ENCODE data around the gene FAM163A. TPM values are rescaled to one million over a fixed set of nuclear protein-coding genes. Genes with fewer than 3 reads are reported as not detected.

The FAM163A gene
- total and polyA plus RNA-seq, 2 donors (not counting 1 experiment from before 2014, with no cell fraction given): not detected

- Histone ChIP-seq H3K79me2 (ENCODE audit: control insufficient read depth, insufficient read depth, low read length) (no peaks in the 10 kb centered on the region), H3K4me2 (ENCODE audit: extremely low read depth, insufficient read depth, low read length) (no peak overlapping the region), H3K4me1 (ENCODE audit: control insufficient read depth, extremely low read depth, insufficient read depth, low read length) (no peaks in the 10 kb centered on the region), H3K9ac (ENCODE audit: insufficient read depth, low read length) (no peak overlapping the region), H3K27me3 (ENCODE audit: control insufficient read depth, insufficient read depth, low read length) (peaks cover 2% of the 10 kb centered on the region), H3K27ac (ENCODE audit: insufficient read depth, low read length) (no peak overlapping the region), H3K9me3 (ENCODE audit: control insufficient read depth, insufficient read depth, low read depth, low read length) (no peaks in the 10 kb centered on the region), H4K20me1 (ENCODE audit: control insufficient read depth, extremely low read depth, insufficient read depth, low read length) (no peaks in the 10 kb centered on the region), H3K36me3 (ENCODE audit: control insufficient read depth, insufficient read depth, low read length) (no peaks in the 10 kb centered on the region), H3K4me3 (replicated peaks in 1 of 4; ENCODE audit: control extremely low read depth in 1 of 4, insufficient read depth in 1 of 4, low read depth in 3 of 4, low read length in 4 of 4) (no peak overlapping the region), H2AFZ (ENCODE audit: low read length) (no peak overlapping the region)
- no peak for DNase-seq (ENCODE audit: low read depth in 2 of 2)
- TF ChIP-seq CTCF (conservative IDR thresholded peaks at IDR 0.05 in 1 of 2, IDR thresholded peaks at IDR 0.05 in 1 of 2; ENCODE audit: low read depth in 1 of 2, low read length in 2 of 2): no peak
- no peak for TF ChIP-seq EZH2 (IDR thresholded peaks at IDR 0.05; ENCODE audit: low read length, missing control alignments)
Measured at GRCh38 chr1:179805291-179806195, 62.5 kb downstream of the FAM163A start.

DNA sequence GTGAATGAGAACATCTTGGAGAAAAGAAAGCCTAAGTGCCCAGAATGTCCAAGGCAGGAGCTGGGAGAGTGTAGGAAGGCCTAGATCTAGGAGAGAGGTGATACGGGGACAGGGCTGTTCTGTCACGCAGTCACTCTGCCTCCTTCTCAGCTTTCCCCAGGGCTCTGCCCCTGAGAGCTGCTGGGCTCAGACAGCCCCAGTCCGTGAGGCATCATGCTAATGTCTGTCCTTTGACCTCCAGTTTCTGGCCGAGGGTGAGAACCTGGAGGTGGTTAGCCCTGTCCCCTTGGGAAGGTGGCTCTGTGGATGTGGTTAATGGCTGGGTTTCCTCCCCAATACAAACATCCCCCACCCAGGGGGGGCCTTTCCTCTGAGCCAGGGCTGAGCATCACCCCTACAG is 63.2 kb downstream of the FAM163A start:
- DNase-seq (ENCODE audit: low read depth in 2 of 2): no peak
- Histone ChIP-seq H2AFZ (ENCODE audit: low read length) (no peak overlapping the region), H3K27me3 (ENCODE audit: control insufficient read depth, insufficient read depth, low read length) (peaks cover 8% of the 10 kb centered on the region), H3K4me2 (ENCODE audit: extremely low read depth, insufficient read depth, low read length) (no peak overlapping the region), H3K4me1 (ENCODE audit: control insufficient read depth, extremely low read depth, insufficient read depth, low read length) (no peaks in the 10 kb centered on the region), H4K20me1 (ENCODE audit: control insufficient read depth, extremely low read depth, insufficient read depth, low read length) (no peaks in the 10 kb centered on the region), H3K36me3 (ENCODE audit: control insufficient read depth, insufficient read depth, low read length) (no peaks in the 10 kb centered on the region), H3K4me3 (replicated peaks in 1 of 4; ENCODE audit: control extremely low read depth in 1 of 4, insufficient read depth in 1 of 4, low read depth in 3 of 4, low read length in 4 of 4) (no peak overlapping the region), H3K9me3 (ENCODE audit: control insufficient read depth, insufficient read depth, low read depth, low read length) (no peaks in the 10 kb centered on the region), H3K9ac (ENCODE audit: insufficient read depth, low read length) (no peak overlapping the region), H3K79me2 (ENCODE audit: control insufficient read depth, insufficient read depth, low read length) (no peaks in the 10 kb centered on the region), H3K27ac (ENCODE audit: insufficient read depth, low read length) (no peak overlapping the region)
- TF ChIP-seq CTCF (conservative IDR thresholded peaks at IDR 0.05 in 1 of 2, IDR thresholded peaks at IDR 0.05 in 1 of 2; ENCODE audit: low read depth in 1 of 2, low read length in 2 of 2) (no peak), EZH2 (IDR thresholded peaks at IDR 0.05; ENCODE audit: low read length, missing control alignments) (no peak)

DNA sequence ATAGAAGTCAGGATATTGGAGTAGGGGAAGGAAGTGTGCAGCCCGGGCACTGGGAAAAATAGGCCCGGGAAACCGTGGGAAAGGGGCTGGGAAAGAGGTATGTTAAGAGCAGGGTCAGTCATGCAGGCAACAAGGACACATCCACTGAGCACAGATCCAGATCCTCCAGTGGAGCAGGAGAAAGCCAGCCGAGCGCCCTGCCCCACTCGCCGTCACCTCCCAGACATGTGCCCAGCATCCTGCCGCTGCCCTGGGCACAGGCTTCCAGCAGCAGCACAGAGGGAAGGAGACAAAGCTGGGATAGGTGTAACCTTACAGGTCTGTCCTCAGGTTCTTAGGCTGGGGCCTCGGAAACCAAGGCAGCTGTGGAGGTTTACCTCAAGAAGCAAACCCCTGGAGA is 64.2 kb downstream of the FAM163A start:
- no peaks in the 10 kb centered on the region for H3K36me3 ChIP-seq (ENCODE audit: control insufficient read depth, insufficient read depth, low read length)
- H3K9me3 ChIP-seq (ENCODE audit: control insufficient read depth, insufficient read depth, low read depth, low read length): no peaks in the 10 kb centered on the region
- H3K4me2 ChIP-seq (ENCODE audit: extremely low read depth, insufficient read depth, low read length): no peak overlapping the region
- no peaks in the 10 kb centered on the region for H4K20me1 ChIP-seq (ENCODE audit: control insufficient read depth, extremely low read depth, insufficient read depth, low read length)
- H3K4me1 ChIP-seq (ENCODE audit: control insufficient read depth, extremely low read depth, insufficient read depth, low read length): no peaks in the 10 kb centered on the region
- DNase-seq (ENCODE audit: low read depth in 2 of 2): no peak
- TF ChIP-seq CTCF (conservative IDR thresholded peaks at IDR 0.05 in 1 of 2, IDR thresholded peaks at IDR 0.05 in 1 of 2; ENCODE audit: low read depth in 1 of 2, low read length in 2 of 2): no peak
- TF ChIP-seq EZH2 (IDR thresholded peaks at IDR 0.05; ENCODE audit: low read length, missing control alignments): no peak
- no peaks in the 10 kb centered on the region for H3K79me2 ChIP-seq (ENCODE audit: control insufficient read depth, insufficient read depth, low read length)
- H3K27ac ChIP-seq (ENCODE audit: insufficient read depth, low read length): no peak overlapping the region
- peaks cover 17% of the 10 kb centered on the region for H3K27me3 ChIP-seq (ENCODE audit: control insufficient read depth, insufficient read depth, low read length)
- H2AFZ ChIP-seq (ENCODE audit: low read length): no peak overlapping the region
- H3K9ac ChIP-seq (ENCODE audit: insufficient read depth, low read length): no peak overlapping the region
- no peak overlapping the region for H3K4me3 ChIP-seq (replicated peaks in 1 of 4; ENCODE audit: control extremely low read depth in 1 of 4, insufficient read depth in 1 of 4, low read depth in 3 of 4, low read length in 4 of 4)

All from fibroblast of lung (primary cell).